ENCODE results near the gene ARGLU1. TPM values are rescaled to one million over a fixed set of nuclear protein-coding genes. Genes with fewer than 3 reads are reported as not detected.

ARGLU1 gene
- total RNA-seq, 1 experiment from 2014 or later: 96.9 TPM

- Histone ChIP-seq H3K9me3 (ENCODE audit: control insufficient read depth, low read depth, low read length) (no peaks in the 10 kb centered on the region), H4K8ac (replicated peaks; ENCODE audit: insufficient read length, low read depth, low read length) (no peak overlapping the region), H2AFZ (ENCODE audit: low read length) (no peak overlapping the region), H3K79me1 (ENCODE audit: insufficient read depth, low read depth, low read length, poor library complexity, severe bottlenecking) (no peaks in the 10 kb centered on the region), H4K91ac (ENCODE audit: insufficient read length, low read depth, low read length) (no peak overlapping the region), H3K4me1 (ENCODE audit: insufficient read depth, low read length) (peaks cover 20% of the 10 kb centered on the region), H2AK5ac (ENCODE audit: insufficient read length, low read length) (no peak overlapping the region), H3K4me2 (ENCODE audit: insufficient read depth, insufficient read length, low read length) (no peak overlapping the region), H2BK12ac (ENCODE audit: insufficient read length, low read depth, low read length) (no peak overlapping the region), H3K14ac (ENCODE audit: insufficient read depth, low read length) (no peak overlapping the region), H3K4ac (ENCODE audit: low read depth, low read length) (no peak overlapping the region), H3T11ph (ENCODE audit: low read length) (no peak overlapping the region), H4K5ac (ENCODE audit: insufficient read length, low read depth, low read length) (no peak overlapping the region), H2BK120ac (ENCODE audit: low read depth, low read length, poor library complexity, severe bottlenecking) (no peak overlapping the region), H3K79me2 (ENCODE audit: insufficient read depth, low read length) (peaks cover 9% of the 10 kb centered on the region; the same call in 1 of the 2 replicates), H3K18ac (ENCODE audit: insufficient read length, low read depth, low read length) (no peak overlapping the region), H2BK20ac (ENCODE audit: low read depth, low read length, poor library complexity, severe bottlenecking) (no peak overlapping the region), H3K27me3 (ENCODE audit: insufficient read depth, low read length) (no peaks in the 10 kb centered on the region), H2BK15ac (ENCODE audit: low read depth, low read length) (no peak overlapping the region), H4K20me1 (ENCODE audit: control insufficient read depth, insufficient read depth, insufficient read length) (no peaks in the 10 kb centered on the region), H3K9ac (ENCODE audit: extremely low read depth, insufficient read length, low read length) (no peak overlapping the region), H3K23ac (ENCODE audit: insufficient read length, low read depth, low read length) (no peak overlapping the region), H3K27ac (ENCODE audit: insufficient read length, low read depth, low read length) (no peak overlapping the region), H3K56ac (ENCODE audit: insufficient read length, low read depth, low read length) (no peak overlapping the region), H3K23me2 (ENCODE audit: insufficient read length, low read depth, low read length, poor library complexity, severe bottlenecking) (no peaks in the 10 kb centered on the region), H2BK5ac (ENCODE audit: insufficient read length, low read length) (no peak overlapping the region)
- no peak overlapping the region for H3K27ac Mint-ChIP-seq
- TF ChIP-seq CTCF (conservative IDR thresholded peaks at IDR 0.05): no peak
- peaks cover 12% of the 10 kb centered on the region for H3K27me3 Mint-ChIP-seq (ENCODE audit: low read depth)
- no peak overlapping the region for H3K4me3 Mint-ChIP-seq
- no peaks in the 10 kb centered on the region for H3K36me3 Mint-ChIP-seq (ENCODE audit: insufficient read depth in 1 of 3, low read depth in 3 of 3)
- no CpG with 5 or more reads among the region's 5 CpGs for WGBS (ENCODE audit: extremely low coverage, insufficient read length, low lambda C conversion rate)
- no peak for DNase-seq
- H3K4me1 Mint-ChIP-seq: peaks cover 70 to 71% of the 10 kb centered on the region in 2 experiments
- no peaks in the 10 kb centered on the region for H3K9me3 Mint-ChIP-seq
Observed at GRCh38 chr13:106522112-106522705, 45.7 kb downstream of the ARGLU1 start.
